ENCODE data around the gene DIP2B.

Gene DIP2B

GRCh38 chr12:50778663-50779590 lies 274.1 kb downstream of the DIP2B start:
- DNase-seq, result no peak

- DNase-seq, result no peak
Observed at GRCh38 chr12:50780013-50780412, 275.2 kb downstream of the DIP2B start.

GRCh38 chr12:50784501-50784900 lies 279.7 kb downstream of the DIP2B start:
- no peak for DNase-seq

GRCh38 chr12:50785406-50786001 lies 280.7 kb downstream of the DIP2B start:
- DNase-seq, result no peak

- no peak for DNase-seq
Observed at GRCh38 chr12:50786498-50787231, 281.9 kb downstream of the DIP2B start.

GRCh38 chr12:50787618-50788017 lies 282.8 kb downstream of the DIP2B start:
- no peak for DNase-seq

- no peak for DNase-seq
Observed at GRCh38 chr12:50788561-50788960, 283.8 kb downstream of the DIP2B start.

- DNase-seq, result no peak
Observed at GRCh38 chr12:50790081-50790480, 285.3 kb downstream of the DIP2B start.
